ENCODE data around the gene BEND7.
"Not testable (repeated sequence)": the region's sequence is repeated elsewhere in the genome, so short reads cannot be mapped to it uniquely, and the experiment has no call there.

The BEND7 gene

GRCh38 chr10:13416760-13417159 lies 112.1 kb downstream of the BEND7 start:
- no peak for DNase-seq

GRCh38 chr10:13414855-13415254 lies 114.0 kb downstream of the BEND7 start:
- DNase-seq: no peak

- no peak for DNase-seq
Measured at GRCh38 chr10:13414137-13414536, 114.7 kb downstream of the BEND7 start.

GRCh38 chr10:13412894-13413293 lies 115.9 kb downstream of the BEND7 start:
- no peak for DNase-seq

GRCh38 chr10:13404791-13405190 lies 124.0 kb downstream of the BEND7 start:
- no peak for DNase-seq

- DNase-seq: no peak
Measured at GRCh38 chr10:13404305-13404759, 124.5 kb downstream of the BEND7 start.

GRCh38 chr10:13403426-13403825 lies 125.4 kb downstream of the BEND7 start:
- not testable (repeated sequence) for DNase-seq

GRCh38 chr10:13402021-13402420 lies 126.8 kb downstream of the BEND7 start:
- no peak for DNase-seq

GRCh38 chr10:13401142-13401541 lies 127.7 kb downstream of the BEND7 start:
- DNase-seq: no peak

GRCh38 chr10:13400196-13400965 lies 128.4 kb downstream of the BEND7 start:
- no peak for DNase-seq

- no peak for DNase-seq
Measured at GRCh38 chr10:13399752-13400151, 129.1 kb downstream of the BEND7 start.

GRCh38 chr10:13399236-13399635 lies 129.6 kb downstream of the BEND7 start:
- DNase-seq: no peak

- no peak for DNase-seq
Measured at GRCh38 chr10:13397052-13397451, 131.8 kb downstream of the BEND7 start.

GRCh38 chr10:13396369-13396768 lies 132.4 kb downstream of the BEND7 start:
- no peak for DNase-seq

GRCh38 chr10:13395540-13395939 lies 133.3 kb downstream of the BEND7 start:
- DNase-seq: no peak

GRCh38 chr10:13393640-13394039 lies 135.2 kb downstream of the BEND7 start:
- no peak for DNase-seq

GRCh38 chr10:13392701-13393100 lies 136.1 kb downstream of the BEND7 start:
- no peak for DNase-seq
